Measurements from ENCODE around the gene STX16. TPM values are rescaled to one million over a fixed set of nuclear protein-coding genes. Genes with fewer than 3 reads are reported as not detected.

Gene STX16
- polyA plus RNA-seq, 3 donors: 15.6 to 165 (median 27.4) TPM

GRCh38 chr20:58685988-58686387, 34.9 kb downstream of the STX16 start:
- intact Hi-C loops (cut with micrococcal nuclease): no loop called here
- H3K4me2 ChIP-seq (replicated peaks; ENCODE audit: extremely low read depth, low read length, poor library complexity, severe bottlenecking): no peak overlapping the region
- 98% methylated on average over 5 of the region's 5 CpGs for WGBS (ENCODE audit: insufficient coverage)
- no peaks in the 10 kb centered on the region for H3K79me2 ChIP-seq (ENCODE audit: insufficient read depth, low read length)
- H3K9ac ChIP-seq (ENCODE audit: insufficient read depth, low read length, poor library complexity, severe bottlenecking): no peak overlapping the region
- H3K36me3 ChIP-seq (replicated peaks in 1 of 2; ENCODE audit: control insufficient read depth in 1 of 2, insufficient read depth in 2 of 2, low read length in 2 of 2): peaks cover 0 to 33% of the 10 kb centered on the region in 2 donors
- H4K20me1 ChIP-seq (ENCODE audit: insufficient read depth, low read length): no peaks in the 10 kb centered on the region
- H3K9me3 Mint-ChIP-seq: peaks cover 0 to 3% (median 0%) of the 10 kb centered on the region in 7 donors
- H3K27me3 Mint-ChIP-seq (ENCODE audit: low read depth in 3 of 3): peaks cover 0 to 2% (median 0%) of the 10 kb centered on the region in 3 donors
- DNase-seq: no peak
- H3K27me3 ChIP-seq (ENCODE audit: control insufficient read depth in 2 of 2, insufficient read depth in 2 of 2, low read length in 2 of 2): no peaks in the 10 kb centered on the region
- no peaks in the 10 kb centered on the region for H3K9me3 ChIP-seq (replicated peaks in 1 of 2; ENCODE audit: control insufficient read depth in 1 of 2, insufficient read depth in 1 of 2, low read length in 2 of 2)
- no peak overlapping the region for H3K4me3 Mint-ChIP-seq
- peaks cover 32 to 37% of the 10 kb centered on the region in 2 donors for H3K36me3 Mint-ChIP-seq
- H3K4me1 ChIP-seq (ENCODE audit: control insufficient read depth in 1 of 2, insufficient read depth in 2 of 2, low read length in 2 of 2): peaks cover 17 to 25% of the 10 kb centered on the region in 2 donors
- H3K4me3 ChIP-seq (replicated peaks in 1 of 3; ENCODE audit: low read depth in 2 of 3, low read length in 3 of 3): no peak overlapping the region
- no peak for TF ChIP-seq CTCF (IDR thresholded peaks at IDR 0.05)
- H2AFZ ChIP-seq (ENCODE audit: insufficient read depth, low read depth, low read length, poor library complexity, severe bottlenecking): no peak overlapping the region
- peak overlapping the region in 2 of 7 donors; percentile 41 to 63 for H3K27ac Mint-ChIP-seq
- H3K4me1 Mint-ChIP-seq: peaks cover 23% of the 10 kb centered on the region
- H3K27ac ChIP-seq (ENCODE audit: low read depth in 1 of 2, low read length in 2 of 2): no peak overlapping the region

- H3K9me3 ChIP-seq (replicated peaks in 1 of 2; ENCODE audit: control insufficient read depth in 1 of 2, insufficient read depth in 1 of 2, low read length in 2 of 2): no peaks in the 10 kb centered on the region
- intact Hi-C loops (cut with micrococcal nuclease): no loop called here
- peak overlapping the region in 1 of 2 donors; percentile 99 for H3K27ac ChIP-seq (ENCODE audit: low read depth in 1 of 2, low read length in 2 of 2)
- Mint-ChIP-seq H3K4me1 (peaks cover 34% of the 10 kb centered on the region), H3K9me3 (peaks cover 0 to 3% (median 0%) of the 10 kb centered on the region in 7 donors), H3K27ac (peak overlapping the region in 5 of 7 donors; percentile 19 to 89 (median 71)), H3K27me3 (ENCODE audit: low read depth in 3 of 3) (peaks cover 0 to 4% (median 3%) of the 10 kb centered on the region in 3 donors), H3K4me3 (no peak overlapping the region), H3K36me3 (peaks cover 18 to 26% of the 10 kb centered on the region in 2 donors)
- H3K4me3 ChIP-seq (replicated peaks in 1 of 3; ENCODE audit: low read depth in 2 of 3, low read length in 3 of 3): no peak overlapping the region
- H3K79me2 ChIP-seq (ENCODE audit: insufficient read depth, low read length): peaks cover 3% of the 10 kb centered on the region
- no peak overlapping the region for H3K9ac ChIP-seq (ENCODE audit: insufficient read depth, low read length, poor library complexity, severe bottlenecking)
- DNase-seq: no peak
- peaks cover 0 to 17% of the 10 kb centered on the region in 2 donors for H3K36me3 ChIP-seq (replicated peaks in 1 of 2; ENCODE audit: control insufficient read depth in 1 of 2, insufficient read depth in 2 of 2, low read length in 2 of 2)
- WGBS (ENCODE audit: insufficient coverage): 90% methylated on average over 3 of the region's 4 CpGs
- no peak overlapping the region for H3K4me2 ChIP-seq (replicated peaks; ENCODE audit: extremely low read depth, low read length, poor library complexity, severe bottlenecking)
- H2AFZ ChIP-seq (ENCODE audit: insufficient read depth, low read depth, low read length, poor library complexity, severe bottlenecking): no peak overlapping the region
- no peaks in the 10 kb centered on the region for H3K27me3 ChIP-seq (ENCODE audit: control insufficient read depth in 2 of 2, insufficient read depth in 2 of 2, low read length in 2 of 2)
- no peak for TF ChIP-seq CTCF (IDR thresholded peaks at IDR 0.05)
- H3K4me1 ChIP-seq (ENCODE audit: control insufficient read depth in 1 of 2, insufficient read depth in 2 of 2, low read length in 2 of 2): peaks cover 33 to 44% of the 10 kb centered on the region in 2 donors
- no peaks in the 10 kb centered on the region for H4K20me1 ChIP-seq (ENCODE audit: insufficient read depth, low read length)
Measured at GRCh38 chr20:58688414-58688813, 37.3 kb downstream of the STX16 start.

All from CD14-positive monocyte (primary cell).